Measurements from ENCODE around the gene AGFG2.

AGFG2 gene

DNA sequence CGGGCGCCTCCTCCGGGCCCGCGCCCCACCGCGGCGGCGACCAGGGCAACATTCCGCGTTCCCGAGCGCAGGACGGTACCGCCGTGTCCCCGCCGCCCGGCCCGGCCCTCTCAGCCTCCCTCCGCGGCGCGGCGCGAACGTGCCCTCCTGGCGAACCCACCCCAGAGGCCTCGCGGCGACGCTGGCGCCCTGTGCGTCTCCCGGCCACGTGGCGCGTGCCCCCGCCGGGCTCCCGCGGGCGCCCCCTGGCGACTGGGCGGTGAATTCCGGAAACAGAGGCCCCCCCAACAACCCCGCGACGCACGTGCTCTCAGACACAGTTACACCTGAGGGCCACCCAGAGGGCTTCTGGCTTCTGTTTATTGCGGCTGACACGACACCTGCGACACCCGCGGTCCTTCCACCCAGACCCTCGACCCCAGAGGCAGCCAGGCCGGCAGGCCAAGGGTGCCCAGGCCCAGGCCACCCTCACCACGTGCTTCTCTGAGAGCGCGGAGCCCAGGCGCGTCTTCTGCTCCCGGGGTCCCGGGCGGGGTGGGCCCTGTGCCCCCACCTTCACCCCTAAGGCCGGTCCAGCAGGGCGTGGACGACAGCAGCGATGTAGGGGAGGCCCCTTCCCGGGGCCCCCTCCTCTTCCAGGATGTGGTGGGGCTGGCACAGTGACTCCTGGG, 34.8 kb downstream of the AGFG2 start, which contains the start of gene SAP25:
SAP25 (minus strand) TSS at position 210 of the 671 bp plus-strand sequence; CDS start at position 52, 158 bp downstream.
- no peak for DNase-seq

DNA sequence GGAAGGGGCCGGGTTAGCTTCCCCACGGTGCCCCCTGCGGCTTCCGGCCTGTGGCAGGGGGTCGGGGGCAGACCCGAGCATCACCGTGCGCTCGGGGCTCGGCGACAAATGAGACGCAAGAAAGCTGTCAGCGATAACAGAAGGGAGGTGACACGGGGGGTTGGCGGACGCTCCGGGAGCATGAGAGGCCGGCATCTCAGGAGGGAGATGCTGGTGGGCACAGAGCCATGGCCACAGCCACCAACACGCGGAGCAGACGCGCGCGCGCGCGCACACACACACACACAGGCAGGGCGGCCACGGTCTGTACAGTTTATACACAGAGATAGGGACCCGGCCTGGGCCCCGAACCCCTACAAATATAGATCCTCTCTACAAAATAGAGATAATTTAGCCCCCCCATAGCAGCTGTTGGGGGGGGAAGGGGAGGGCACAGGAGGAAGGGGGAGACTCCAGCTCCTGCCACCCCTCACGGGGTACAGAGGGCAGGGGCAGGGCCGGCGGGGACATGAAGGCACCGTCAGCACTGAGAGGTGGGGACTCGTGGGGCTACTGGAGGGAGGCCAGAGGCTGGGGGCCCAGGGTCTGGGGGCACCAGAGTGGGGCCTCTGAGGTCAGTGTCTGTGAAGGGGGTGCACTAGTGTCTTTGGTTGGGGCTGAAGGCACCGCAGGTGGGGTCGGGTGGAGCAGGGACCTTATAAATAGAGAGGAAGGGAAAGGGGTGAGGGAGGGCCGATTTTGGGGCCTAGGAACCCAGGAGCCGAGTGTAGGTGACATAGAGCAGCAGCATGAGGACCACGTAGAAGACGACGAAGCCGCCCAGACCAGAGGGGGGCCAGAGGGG, 35.6 kb downstream of the AGFG2 start:
- DNase-seq, result no peak

DNA sequence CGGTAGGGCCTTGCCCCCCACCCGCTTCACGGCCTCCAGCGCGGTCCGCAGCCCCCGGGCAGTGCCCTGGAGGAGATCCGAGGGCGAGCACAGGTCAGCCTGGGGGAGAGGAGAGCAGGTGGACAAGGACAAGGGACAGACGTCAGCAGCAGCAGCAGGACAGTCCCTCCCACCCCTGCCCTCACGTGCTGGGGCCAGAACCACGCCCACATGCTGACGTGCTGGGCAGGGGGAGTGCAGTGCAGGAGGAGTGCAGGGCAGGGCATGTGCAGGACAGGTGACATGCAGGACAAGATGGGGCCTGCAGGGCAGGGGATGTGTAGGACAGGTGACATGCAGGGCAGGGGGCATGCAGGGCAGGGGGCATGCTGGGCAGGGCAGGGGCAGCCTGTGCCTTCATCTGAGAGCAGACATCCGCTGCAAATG, 36.2 kb downstream of the AGFG2 start:
- DNase-seq, result no peak

DNA sequence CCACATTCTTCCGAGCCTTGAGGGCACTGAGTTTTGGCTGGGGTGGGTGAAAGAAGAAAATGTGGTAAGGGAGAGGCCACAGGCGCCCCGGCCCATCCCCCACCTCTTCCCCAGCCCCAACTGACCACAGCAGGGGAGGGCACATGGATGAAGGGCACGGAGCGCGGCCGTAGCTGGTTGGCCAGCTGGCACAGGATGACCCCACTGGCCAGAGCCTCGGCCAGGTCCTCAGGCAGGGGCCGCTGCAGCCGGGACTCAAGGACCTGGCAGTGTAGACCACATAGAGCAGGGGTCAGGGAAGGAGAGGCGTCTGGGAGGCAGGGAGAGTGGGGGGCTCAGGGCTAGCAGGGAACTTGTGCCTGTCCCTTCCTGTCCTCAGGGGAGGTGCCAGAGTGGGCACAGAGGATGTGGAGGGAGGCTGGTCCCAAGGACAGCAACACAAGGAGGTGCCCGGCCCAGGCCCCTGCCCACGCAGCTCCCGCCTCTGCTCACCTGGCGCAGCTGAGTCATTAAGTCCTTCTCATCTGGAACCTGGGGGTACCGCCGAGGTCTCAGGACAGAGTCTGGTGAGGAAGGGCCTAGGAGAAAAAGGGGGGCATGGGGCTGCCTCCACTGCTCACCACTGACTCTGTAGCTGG, 36.9 kb downstream of the AGFG2 start:
- DNase-seq, result no peak

DNA sequence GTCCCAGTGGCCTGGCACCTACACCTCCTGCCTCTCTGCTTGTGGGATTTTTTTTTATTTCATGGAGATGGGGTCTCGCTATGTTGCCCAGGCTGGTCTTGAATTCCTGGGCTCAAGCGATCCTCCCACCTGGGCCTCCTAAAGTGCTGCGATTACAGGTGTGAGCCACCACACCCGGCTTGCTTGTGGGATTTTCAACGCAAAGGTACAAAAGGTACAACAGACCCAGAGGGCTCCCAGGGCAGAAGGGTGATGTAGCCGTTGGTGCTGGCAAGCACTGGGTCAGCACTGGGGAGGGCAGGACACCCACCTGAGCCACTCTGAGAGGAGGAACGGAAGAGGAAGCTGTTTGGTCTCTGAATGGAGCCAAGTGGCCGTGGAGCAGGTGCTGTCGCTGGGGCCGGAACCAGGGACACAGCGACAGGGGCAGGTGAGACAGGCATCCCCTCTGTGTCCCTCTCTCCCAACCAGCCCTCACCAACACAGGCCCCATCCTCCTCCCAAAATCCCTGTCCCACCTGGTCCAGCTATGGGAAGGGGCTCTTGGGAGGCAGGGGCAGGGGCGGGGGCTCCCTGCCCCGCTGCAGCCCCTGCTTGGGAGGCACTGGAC, 37.5 kb downstream of the AGFG2 start:
- DNase-seq, result no peak

DNA sequence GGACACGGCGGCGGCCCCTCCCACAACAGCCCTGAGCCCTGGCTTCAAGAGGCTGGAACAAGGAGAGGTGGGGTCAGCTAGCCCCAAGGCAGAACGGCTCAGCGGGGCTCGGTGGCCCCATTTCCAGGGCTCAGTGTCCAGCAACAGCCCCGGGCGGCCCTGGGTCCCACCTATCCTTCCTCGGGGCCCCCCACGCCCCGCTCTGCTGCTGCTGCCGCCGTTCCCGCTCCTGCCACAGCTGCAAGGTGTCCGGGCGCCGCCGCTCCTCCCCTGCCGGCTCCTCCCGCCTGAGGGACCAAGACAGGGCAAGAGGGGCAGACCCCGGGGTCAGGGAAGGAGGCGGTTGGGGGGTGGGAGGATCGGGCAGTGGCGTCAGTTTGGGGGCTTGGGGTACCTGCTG, 38.1 kb downstream of the AGFG2 start:
- no peak for DNase-seq

DNA sequence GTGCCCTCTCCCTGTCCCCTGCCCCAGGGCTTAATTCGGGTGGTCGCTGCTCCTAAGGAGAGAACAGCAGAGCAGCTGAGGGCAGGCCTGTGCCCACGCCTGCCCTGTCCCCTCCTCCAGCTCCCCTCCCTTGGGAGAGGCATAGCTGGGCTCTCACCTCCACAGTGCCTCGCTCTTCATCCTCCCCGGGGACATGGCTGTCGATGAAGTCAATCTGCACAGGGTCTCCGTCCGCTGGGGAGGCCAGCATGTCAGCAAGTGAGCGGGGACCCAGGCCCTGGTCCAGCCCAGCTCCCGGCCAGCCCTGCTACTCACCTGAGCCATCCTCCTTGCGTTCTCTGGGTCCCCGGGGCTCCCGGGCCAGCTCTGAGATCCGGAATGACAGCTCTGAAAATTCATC, 38.5 kb downstream of the AGFG2 start:
- DNase-seq, result no peak

DNA sequence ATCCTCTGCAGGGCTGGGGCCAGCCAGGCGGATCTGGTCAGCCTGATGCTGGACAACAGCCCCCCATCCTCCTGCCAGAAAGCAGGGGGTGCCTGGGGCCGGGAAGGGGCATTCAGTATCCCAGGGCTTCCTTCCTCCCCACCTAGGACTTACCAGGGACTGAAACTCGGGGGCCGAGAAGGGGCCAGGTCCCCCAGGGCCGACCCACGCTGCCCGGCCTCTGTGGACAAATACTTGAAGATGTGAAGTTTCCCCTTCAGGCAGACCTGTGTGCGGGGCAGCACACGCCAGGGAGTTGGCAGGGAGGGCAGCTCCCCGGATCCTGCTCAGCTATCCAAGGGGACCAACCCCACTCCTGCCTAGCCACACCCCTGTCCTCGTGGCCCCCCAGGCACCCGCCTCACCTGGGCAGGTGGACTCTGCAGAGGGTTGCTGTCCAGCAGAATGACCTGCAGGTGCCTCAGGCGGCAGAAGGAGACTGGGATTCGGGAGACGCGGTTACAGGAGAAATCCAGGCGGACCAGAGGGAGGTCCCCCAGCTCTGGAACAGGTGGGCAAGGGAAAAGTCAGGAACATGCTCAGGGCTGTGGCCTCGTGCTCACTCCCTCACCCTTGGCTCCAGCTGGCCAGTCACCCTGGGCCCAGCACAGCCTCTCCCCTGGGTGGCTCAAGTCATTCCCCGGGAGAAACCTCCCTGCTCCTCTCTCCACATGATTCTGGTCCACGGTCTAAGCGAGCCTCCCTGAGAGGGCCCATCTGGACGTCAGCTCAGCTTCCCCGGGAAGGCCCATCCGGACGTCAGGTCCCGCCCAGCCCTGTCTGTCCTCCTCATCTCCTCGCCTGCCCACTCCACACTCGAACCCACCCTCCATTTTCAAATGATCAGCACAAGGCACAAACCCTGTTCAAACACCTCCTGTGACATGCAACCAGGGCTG, 39.5 kb downstream of the AGFG2 start:
- DNase-seq, result no peak

DNA sequence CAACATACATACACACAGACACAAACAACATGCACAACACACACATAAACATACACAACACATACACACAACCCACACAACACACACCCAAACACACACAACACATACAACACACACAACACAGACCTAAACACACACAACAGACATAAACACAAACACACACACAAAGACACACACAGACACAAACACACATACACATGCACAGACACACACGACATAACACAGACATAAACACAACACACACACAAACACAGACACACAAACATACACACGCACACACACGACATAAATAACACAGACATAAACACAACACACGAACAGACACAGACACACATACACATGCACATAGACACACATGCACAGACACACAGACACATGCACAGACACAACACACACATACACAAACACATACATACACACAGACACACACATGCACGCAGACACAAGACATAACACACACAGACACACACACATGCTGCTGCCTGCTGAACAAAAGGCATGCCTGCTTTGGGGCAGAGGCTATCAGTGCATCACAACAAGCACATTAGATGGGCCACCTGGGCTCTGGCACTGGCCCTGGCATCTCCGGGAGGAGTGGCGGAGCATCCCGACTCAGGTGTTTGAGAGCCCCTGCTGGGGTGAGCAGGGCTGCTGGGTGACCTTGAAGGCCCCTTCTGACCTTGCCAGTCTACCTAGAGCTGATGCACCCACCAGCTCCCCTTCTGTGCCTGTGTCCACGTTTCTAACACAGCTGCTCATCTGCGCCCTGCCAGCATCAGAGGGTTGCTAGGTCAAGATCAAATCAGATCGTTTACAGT, 41.7 kb downstream of the AGFG2 start:
- no peak for DNase-seq

DNA sequence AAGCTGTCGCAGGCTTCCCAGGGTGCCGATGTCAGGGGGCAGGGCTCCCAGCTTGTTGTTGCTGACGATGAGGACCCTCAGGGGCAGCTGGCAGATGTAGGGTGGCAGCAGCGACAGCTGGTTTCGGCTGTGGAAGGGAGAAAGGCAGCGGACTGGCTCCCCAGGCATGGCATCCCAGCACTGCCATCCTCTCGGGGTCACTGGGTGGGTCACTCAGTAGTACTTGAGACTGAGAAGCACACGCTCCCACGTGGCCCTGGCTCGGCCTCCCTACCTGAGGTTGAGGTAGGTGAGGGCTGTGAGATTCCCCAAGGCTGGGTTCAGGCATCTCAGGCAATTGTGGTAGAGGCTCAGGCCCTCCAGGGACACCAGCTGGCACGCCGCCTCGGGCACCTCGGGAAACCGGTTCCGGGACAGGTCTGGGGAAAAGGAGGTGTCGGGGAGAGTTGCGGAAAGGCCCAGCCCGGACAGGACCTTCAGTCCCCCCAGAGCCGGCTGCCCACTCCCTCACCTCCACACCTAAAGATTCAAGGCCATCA, 43.1 kb downstream of the AGFG2 start:
- DNase-seq, result no peak

DNA sequence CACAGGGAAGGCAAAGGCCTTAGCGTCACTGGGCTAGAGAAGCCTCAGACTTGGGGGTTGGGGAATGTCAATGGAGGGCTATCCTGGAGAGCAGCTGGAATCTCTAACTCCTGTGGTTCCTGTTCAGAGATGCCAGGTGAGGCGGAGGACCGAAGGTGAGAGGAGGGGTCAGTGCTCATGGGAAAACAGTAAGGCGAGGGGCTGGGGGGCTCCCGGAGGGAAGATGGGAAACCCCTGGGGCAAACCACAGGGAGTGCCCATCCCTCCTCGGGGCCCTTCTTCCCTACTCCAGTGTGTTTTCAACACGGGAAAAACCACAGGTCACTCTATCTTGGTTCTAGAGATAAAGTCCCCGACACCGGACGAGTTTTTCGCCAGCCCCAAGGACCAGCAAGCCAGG, 43.6 kb downstream of the AGFG2 start:
- no peak for DNase-seq

DNA sequence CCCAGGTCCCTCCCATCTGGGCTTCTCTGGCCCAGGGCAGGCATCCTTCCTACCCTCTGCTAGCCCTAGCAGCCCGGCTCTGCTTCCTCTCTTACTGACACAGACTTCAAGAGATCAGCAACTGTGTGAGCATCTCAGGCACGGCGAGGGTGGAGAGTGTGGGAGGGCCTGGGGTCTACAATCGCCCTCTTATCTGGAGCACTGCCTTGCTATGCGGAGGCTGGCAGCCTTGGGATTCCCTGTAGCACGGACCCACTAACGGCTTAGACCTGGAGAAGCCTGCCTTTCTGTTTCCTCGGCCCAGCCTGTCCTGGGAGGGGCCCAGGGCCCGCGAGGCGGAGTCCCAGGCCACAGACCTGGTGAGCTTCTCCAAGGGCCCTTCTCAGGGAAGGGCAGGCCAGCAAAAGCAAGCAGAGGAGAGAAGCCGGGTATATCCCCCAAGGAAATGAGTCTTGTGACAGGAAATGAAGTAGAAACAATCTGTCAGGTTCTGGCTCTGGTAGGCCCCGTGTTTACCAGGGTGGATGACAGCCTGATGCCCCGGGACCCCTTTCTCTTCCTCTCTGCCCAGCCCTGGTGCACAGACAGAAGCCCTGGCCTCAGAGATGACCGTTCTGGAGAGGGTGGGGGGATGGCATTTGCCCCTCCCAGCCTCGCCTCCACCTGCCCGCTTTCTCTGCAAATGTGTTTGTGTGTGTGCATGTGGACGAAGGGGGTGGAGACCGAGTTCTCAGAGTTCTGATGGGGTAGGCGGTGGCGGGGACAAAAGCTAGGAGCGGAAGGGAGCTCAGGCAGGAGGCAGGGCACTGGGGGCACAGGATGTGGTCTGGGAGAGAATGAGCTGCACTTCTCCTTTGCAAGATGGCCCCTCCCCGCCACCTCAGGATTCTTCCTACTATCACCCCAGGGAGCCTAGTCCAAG, 44.4 kb downstream of the AGFG2 start:
- no peak for DNase-seq

DNA sequence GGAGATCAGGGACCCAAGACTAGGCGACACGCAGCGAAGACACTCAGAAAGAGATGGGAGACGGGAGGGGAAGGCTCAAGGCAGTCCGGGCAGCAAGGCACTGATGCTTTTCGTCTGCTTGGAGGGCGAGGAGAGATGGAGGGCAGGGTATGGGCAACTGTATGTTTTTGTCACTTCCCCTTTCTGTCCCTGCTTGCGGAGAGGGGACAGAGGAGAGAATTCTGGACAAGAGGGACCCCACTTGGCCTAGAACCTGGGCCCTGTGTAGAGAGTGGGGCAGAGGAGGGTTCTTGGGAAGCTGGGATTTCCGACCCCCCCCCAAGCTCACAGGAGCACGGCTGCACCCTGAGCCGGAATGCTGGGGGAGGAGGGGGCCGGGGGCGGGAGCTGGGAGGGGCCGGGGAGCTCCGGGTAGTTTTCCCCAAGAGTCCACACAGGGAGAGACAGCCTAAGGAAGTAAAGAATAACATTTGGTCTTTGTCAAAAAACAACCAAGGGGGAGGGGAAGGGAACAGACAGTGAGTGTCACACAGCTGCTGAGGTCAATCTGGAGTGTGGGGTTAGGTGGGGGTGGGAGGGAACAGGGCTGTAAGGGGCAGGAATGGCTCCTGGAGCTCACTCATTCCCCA, 45.2 kb downstream of the AGFG2 start:
- DNase-seq, result no peak

DNA sequence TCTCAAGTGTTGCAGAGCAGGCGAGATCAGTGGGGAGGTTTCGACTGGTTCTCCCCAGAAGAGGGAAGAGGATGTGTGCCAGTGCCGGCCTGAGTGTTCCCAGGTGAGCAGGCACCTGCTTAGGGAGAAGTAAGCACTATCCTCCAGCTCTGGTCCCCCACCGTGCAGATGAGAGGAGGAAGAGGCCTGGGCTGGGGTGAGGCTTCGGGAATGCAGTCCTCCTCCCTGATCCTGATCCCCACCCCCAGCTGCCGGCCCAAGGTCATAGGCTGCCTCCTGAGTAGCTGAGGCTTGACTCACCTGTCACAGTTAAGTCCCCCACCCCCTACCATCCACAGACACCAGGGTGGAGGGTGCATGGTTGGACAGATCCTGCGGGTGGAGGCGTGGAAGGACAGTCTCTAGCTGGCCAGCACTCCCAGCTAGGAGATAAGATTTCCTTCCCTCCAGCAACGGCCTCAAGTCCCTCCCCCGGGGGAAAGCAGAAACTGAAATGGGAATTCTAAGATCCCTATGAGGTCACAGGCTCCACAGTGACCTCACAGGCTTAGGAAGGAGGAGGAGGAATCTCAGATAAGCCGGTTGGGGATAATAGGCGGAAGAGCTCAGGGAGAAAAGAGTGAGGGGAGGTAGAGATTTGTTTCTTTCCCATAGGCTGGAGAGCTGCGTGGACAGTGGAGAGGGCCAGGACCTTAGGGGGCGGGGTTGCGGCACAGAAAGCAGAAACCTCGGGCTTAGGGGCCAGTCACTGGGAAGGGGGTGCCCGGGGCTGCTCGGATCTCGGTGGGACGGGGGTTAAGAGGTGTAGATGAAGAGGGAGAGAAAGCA, 45.9 kb downstream of the AGFG2 start:
- no peak for DNase-seq

DNA sequence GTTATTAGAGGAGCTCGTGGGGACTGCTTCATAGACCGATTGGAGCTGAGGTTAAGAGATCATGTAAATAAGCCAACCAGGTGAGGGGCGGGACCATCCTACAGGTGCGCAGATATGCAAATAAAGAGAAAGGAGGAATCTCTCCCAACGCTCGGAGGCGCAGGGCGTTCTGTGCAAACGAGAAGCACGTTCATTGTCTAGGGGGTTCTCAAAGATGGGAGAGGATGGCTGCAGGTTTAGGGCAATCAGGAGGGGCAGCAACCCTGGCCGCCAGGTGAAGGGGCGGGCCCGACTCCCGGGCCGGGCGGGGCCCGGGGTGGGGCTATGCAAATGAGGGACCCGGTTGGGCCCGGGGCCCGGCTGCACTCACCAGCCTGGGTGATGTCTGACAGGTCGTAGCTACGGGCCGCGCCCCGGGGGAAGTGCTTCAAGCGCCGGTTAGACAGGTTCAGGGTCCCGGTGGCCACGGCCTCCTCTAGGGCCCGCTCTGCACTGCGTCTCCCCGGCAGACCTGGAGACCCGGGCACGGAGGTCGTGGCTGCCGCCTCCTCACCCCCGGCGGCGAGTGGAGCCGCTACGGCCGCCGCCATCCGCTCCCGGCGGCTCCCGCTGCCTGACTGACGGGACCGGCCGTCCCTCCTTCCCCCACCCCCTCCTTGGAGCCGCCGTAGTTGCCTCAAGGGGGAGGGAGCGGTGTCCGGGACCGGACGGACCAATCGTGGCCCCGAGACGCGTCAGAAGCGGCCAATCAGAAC, 46.7 kb downstream of the AGFG2 start, which contains the start of gene LRCH4:
LRCH4 (minus strand) TSS at position 619 of the 755 bp plus-strand sequence; CDS start at position 590, 29 bp downstream.
- DNase-seq, result peak; percentile 45

DNA sequence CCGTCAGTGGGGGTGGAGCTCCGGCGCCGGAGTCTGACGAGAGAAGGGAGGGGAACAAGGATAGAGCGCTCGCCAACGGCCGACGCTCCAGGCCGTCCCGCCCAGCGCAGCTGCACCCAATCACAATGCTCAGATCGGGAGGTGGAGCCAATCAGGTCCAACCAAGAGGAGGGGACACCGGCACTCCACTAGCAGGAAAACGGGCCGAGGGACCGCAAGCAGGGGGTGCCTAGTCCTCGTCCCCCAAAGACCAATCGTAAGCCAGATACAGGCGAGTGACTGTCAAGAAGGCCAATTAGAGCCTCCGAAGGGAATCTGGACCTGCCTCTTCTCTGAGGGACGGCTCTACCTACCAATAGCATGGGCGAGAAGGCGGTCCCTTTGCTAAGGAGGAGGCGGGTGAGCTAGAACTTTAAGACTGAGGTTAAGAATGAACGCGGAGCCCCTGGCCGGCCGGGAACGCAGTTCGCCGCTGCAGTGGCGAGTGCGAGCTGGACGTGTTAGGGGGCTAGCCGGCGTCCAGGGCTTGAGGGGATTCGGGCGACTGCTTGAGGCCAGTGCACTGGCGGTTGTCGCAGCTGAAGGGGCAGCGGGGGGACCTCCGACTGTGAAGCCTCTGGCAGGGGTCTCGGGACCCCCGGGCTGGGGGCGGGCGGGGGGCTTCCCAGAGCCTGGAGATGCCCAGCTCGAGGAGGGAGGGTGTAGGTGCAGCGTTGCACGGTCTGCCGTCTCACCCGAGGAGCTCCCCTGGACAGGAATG, 47.4 kb downstream of the AGFG2 start, which contains the start of gene FBXO24:
FBXO24 (plus strand) TSS at position 63 of the 760 bp plus-strand sequence; CDS start at position 361, 298 bp downstream.
- DNase-seq, result peak; percentile 100

DNA sequence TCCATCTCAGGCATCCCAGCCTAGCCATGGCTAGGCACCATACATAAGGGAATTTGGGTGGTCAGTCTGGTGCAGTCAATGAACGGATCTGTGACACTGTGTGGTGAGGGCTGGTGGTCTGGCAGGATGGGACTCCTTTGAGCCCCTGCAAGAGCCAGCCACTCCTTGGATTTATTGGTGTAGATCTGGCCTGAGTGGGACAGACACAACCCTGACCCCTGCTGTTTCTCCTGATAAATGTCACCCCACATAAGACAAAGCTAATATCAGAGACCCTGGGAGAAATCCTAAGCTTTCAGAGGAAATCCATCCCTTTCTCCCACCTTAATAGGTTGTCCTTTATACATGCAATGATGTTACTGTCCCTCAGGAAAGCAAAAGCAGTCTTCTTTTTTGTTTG, 49.4 kb downstream of the AGFG2 start:
- no peak for DNase-seq

Data from NCI-H1105 (cell line).